MM.1S (cell line): Measurements from ENCODE around the gene PDSS2.

Source experiments
- CTCF ChIP-seq: fragments of 300-600 bp; sonication (generic); IDR thresholded peaks from 2 replicates; pipeline ENCODE4 v1.5.1; 2016; ENCODE audit warnings: antibody characterized with exemption, low read length, mixed read lengths
- EZH2 ChIP-seq: fragments of 300-600 bp; sonication (generic); optimal IDR thresholded peaks from 2 replicates; pipeline ENCODE3; 2017; ENCODE audit warnings: low read depth, mild to moderate bottlenecking, antibody characterized with exemption, low read length, mixed read lengths

- no peak for TF ChIP-seq CTCF
- TF ChIP-seq EZH2, result no peak
These were observed 211.2 kb downstream of the PDSS2 start for GRCh38 chr6:107248147-107248546.
